ENCODE results near the gene UBE2S.
A peak's percentile ranks its signal among the peaks of the same experiment; 100 is the strongest.

Gene UBE2S

GRCh38 chr19:55443045-55443823 lies 35.6 kb upstream of the UBE2S start, which contains the start of gene SHISA7:
SHISA7 (minus strand) TSS chr19:55443300; CDS start chr19:55442863, 437 bp downstream.
- Mint-ChIP-seq H3K4me1 (peaks cover 27% of the 10 kb centered on the region), H3K27ac (peak within 1 kb of the TSS in 1 of 2 donors; percentile 3), H3K9me3 (no peaks in the 10 kb centered on the region), H3K27me3 (no peaks in the 10 kb centered on the region), H3K4me3 (no peak within 1 kb of the TSS)
- DNase-seq (no peak), ATAC-seq (no peak)

GRCh38 chr19:55442372-55442961 lies 34.9 kb upstream of the UBE2S start:
- H3K4me1 Mint-ChIP-seq, result peaks cover 27% of the 10 kb centered on the region
- no peaks in the 10 kb centered on the region for H3K27me3 Mint-ChIP-seq
- no peak for DNase-seq
- H3K4me3 Mint-ChIP-seq, result no peak overlapping the region
- H3K9me3 Mint-ChIP-seq, result no peaks in the 10 kb centered on the region
- H3K27ac Mint-ChIP-seq, result no peak overlapping the region
- ATAC-seq, result peak; percentile 39

GRCh38 chr19:55441692-55442321 lies 34.2 kb upstream of the UBE2S start:
- Mint-ChIP-seq H3K27ac (no peak overlapping the region), H3K4me1 (peaks cover 27% of the 10 kb centered on the region), H3K9me3 (no peaks in the 10 kb centered on the region), H3K27me3 (no peaks in the 10 kb centered on the region), H3K4me3 (peak overlapping the region; percentile 50 to 51)
- ATAC-seq, result peak; percentile 15
- no peak for DNase-seq

GRCh38 chr19:55441319-55441691 lies 33.7 kb upstream of the UBE2S start:
- Mint-ChIP-seq H3K4me3 (peak overlapping the region; percentile 50 to 51), H3K27ac (no peak overlapping the region), H3K27me3 (no peaks in the 10 kb centered on the region), H3K9me3 (no peaks in the 10 kb centered on the region), H3K4me1 (peaks cover 27% of the 10 kb centered on the region)
- DNase-seq (no peak), ATAC-seq (no peak)

GRCh38 chr19:55440411-55441105 lies 33.0 kb upstream of the UBE2S start:
- peak; percentile 41 for ATAC-seq
- peaks cover 27% of the 10 kb centered on the region for H3K4me1 Mint-ChIP-seq
- H3K9me3 Mint-ChIP-seq, result no peaks in the 10 kb centered on the region
- no peak for DNase-seq
- H3K4me3 Mint-ChIP-seq, result peak overlapping the region; percentile 50
- no peaks in the 10 kb centered on the region for H3K27me3 Mint-ChIP-seq
- H3K27ac Mint-ChIP-seq, result no peak overlapping the region

- no peaks in the 10 kb centered on the region for H3K27me3 Mint-ChIP-seq
- no peak for ATAC-seq
- peaks cover 27% of the 10 kb centered on the region for H3K4me1 Mint-ChIP-seq
- no peak for DNase-seq
- no peak overlapping the region for H3K4me3 Mint-ChIP-seq
- no peaks in the 10 kb centered on the region for H3K9me3 Mint-ChIP-seq
- peak overlapping the region in 1 of 2 donors; percentile 30 for H3K27ac Mint-ChIP-seq
These were observed 31.5 kb upstream of the UBE2S start for GRCh38 chr19:55439052-55439451.

GRCh38 chr19:55437410-55437809 lies 29.8 kb upstream of the UBE2S start:
- peaks cover 6% of the 10 kb centered on the region for H3K27me3 Mint-ChIP-seq
- no peak overlapping the region for H3K27ac Mint-ChIP-seq
- no peak overlapping the region for H3K4me3 Mint-ChIP-seq
- DNase-seq (no peak), ATAC-seq (no peak)
- no peaks in the 10 kb centered on the region for H3K9me3 Mint-ChIP-seq
- H3K4me1 Mint-ChIP-seq, result peaks cover 21% of the 10 kb centered on the region

- H3K4me3 Mint-ChIP-seq, result no peak overlapping the region
- H3K9me3 Mint-ChIP-seq, result no peaks in the 10 kb centered on the region
- H3K4me1 Mint-ChIP-seq, result peaks cover 20% of the 10 kb centered on the region
- H3K27ac Mint-ChIP-seq, result no peak overlapping the region
- H3K27me3 Mint-ChIP-seq, result peaks cover 12% of the 10 kb centered on the region
- no peak for DNase-seq
- ATAC-seq, result no peak
These were observed 29.3 kb upstream of the UBE2S start for GRCh38 chr19:55436847-55437246.

GRCh38 chr19:55435020-55435419 lies 27.4 kb upstream of the UBE2S start:
- ATAC-seq (no peak), DNase-seq (no peak)
- Mint-ChIP-seq H3K27me3 (peaks cover 30% of the 10 kb centered on the region), H3K4me1 (peaks cover 1% of the 10 kb centered on the region), H3K27ac (no peak overlapping the region), H3K9me3 (peaks cover 0 to 10% of the 10 kb centered on the region in 2 donors), H3K4me3 (no peak overlapping the region)

- Mint-ChIP-seq H3K27ac (no peak overlapping the region), H3K9me3 (peaks cover 0 to 14% of the 10 kb centered on the region in 2 donors), H3K4me3 (no peak overlapping the region), H3K27me3 (peaks cover 36% of the 10 kb centered on the region), H3K4me1 (peaks cover 6% of the 10 kb centered on the region)
- no peak for ATAC-seq
- DNase-seq, result no peak
These were observed 26.9 kb upstream of the UBE2S start for GRCh38 chr19:55434356-55434919.

- Mint-ChIP-seq H3K27me3 (peaks cover 47% of the 10 kb centered on the region), H3K27ac (no peak overlapping the region), H3K9me3 (peaks cover 0 to 14% of the 10 kb centered on the region in 2 donors), H3K4me1 (peaks cover 17% of the 10 kb centered on the region), H3K4me3 (no peak overlapping the region)
- ATAC-seq (peak; percentile 24), DNase-seq (no peak)
These were observed 25.7 kb upstream of the UBE2S start for GRCh38 chr19:55433292-55433691.

GRCh38 chr19:55432241-55432959 lies 24.8 kb upstream of the UBE2S start:
- peaks cover 0 to 14% of the 10 kb centered on the region in 2 donors for H3K9me3 Mint-ChIP-seq
- no peak for ATAC-seq

GRCh38 chr19:55431183-55431582 lies 23.6 kb upstream of the UBE2S start:
- no peak for ATAC-seq
- peaks cover 57% of the 10 kb centered on the region for H3K27me3 Mint-ChIP-seq

More at GRCh38 chr19:55432241-55432959, 24.8 kb upstream of the UBE2S start:
- Mint-ChIP-seq H3K4me1 (peaks cover 18% of the 10 kb centered on the region), H3K27me3 (peaks cover 51% of the 10 kb centered on the region), H3K4me3 (no peak overlapping the region), H3K27ac (no peak overlapping the region)
- no peak for DNase-seq

GRCh38 chr19:55426042-55426441 lies 18.5 kb upstream of the UBE2S start:
- no peak overlapping the region for H3K27ac Mint-ChIP-seq
- no peak overlapping the region for H3K4me3 Mint-ChIP-seq
- DNase-seq, result no peak
- peaks cover 37% of the 10 kb centered on the region for H3K27me3 Mint-ChIP-seq
- H3K9me3 Mint-ChIP-seq, result peaks cover 0 to 8% of the 10 kb centered on the region in 2 donors
- peaks cover 27% of the 10 kb centered on the region for H3K4me1 Mint-ChIP-seq
- no peak for ATAC-seq

More at GRCh38 chr19:55431183-55431582, 23.6 kb upstream of the UBE2S start:
- no peak for DNase-seq
- H3K4me3 Mint-ChIP-seq, result no peak overlapping the region
- H3K4me1 Mint-ChIP-seq, result peaks cover 18% of the 10 kb centered on the region
- H3K9me3 Mint-ChIP-seq, result peaks cover 0 to 14% of the 10 kb centered on the region in 2 donors
- H3K27ac Mint-ChIP-seq, result no peak overlapping the region

- Mint-ChIP-seq H3K9me3 (no peaks in the 10 kb centered on the region), H3K4me3 (no peak overlapping the region), H3K27me3 (peaks cover 21% of the 10 kb centered on the region), H3K27ac (no peak overlapping the region), H3K4me1 (peaks cover 28% of the 10 kb centered on the region)
- ATAC-seq (no peak), DNase-seq (no peak)
These were observed 16.9 kb upstream of the UBE2S start for GRCh38 chr19:55424518-55424917.

Measured in stimulated activated naive CD8-positive, alpha-beta T cell treated with anti-CD3 and anti-CD28 coated beads, Interleukin-15, amount 100 ng/mL, for 72 hours (primary cell).